GM12891 (cell line): Measurements from ENCODE around the gene LHFPL6.

Experiments used
- POLR2A ChIP-seq: IDR thresholded peaks from 2 replicates; pipeline ENCODE4 v1.6.1; 2011; ENCODE audit warnings: low read depth, low read length, control low read depth
- TAF1 ChIP-seq: IDR thresholded peaks from 2 replicates; pipeline ENCODE4 v1.6.1; 2011; ENCODE audit warnings: low read depth, low read length, control low read depth

- TF ChIP-seq TAF1 (no peak), POLR2A (no peak)
Measured at GRCh38 chr13:39494006-39494405, 109.0 kb downstream of the LHFPL6 start.
